ENCODE results near the gene PTPN1.

Gene PTPN1

GRCh38 chr20:50541606-50542041, 31.4 kb downstream of the PTPN1 start:
- Mint-ChIP-seq H3K9me3 (no peaks in the 10 kb centered on the region), H3K27me3 (no peaks in the 10 kb centered on the region), H3K4me3 (peak overlapping the region; percentile 19), H3K36me3 (ENCODE audit: low read depth) (peaks cover 34% of the 10 kb centered on the region), H3K27ac (peak overlapping the region; percentile 74), H3K4me1 (peaks cover 76% of the 10 kb centered on the region)
- peak; percentile 65 for ATAC-seq
- DNase-seq = no peak

- no peak overlapping the region for H3K4me3 Mint-ChIP-seq
- H3K27me3 Mint-ChIP-seq = no peaks in the 10 kb centered on the region
- no peaks in the 10 kb centered on the region for H3K9me3 Mint-ChIP-seq
- peaks cover 34% of the 10 kb centered on the region for H3K36me3 Mint-ChIP-seq (ENCODE audit: low read depth)
- peak overlapping the region; percentile 62 for H3K27ac Mint-ChIP-seq
- ATAC-seq (no peak), DNase-seq (no peak)
- H3K4me1 Mint-ChIP-seq = peaks cover 82% of the 10 kb centered on the region
Observed at GRCh38 chr20:50543326-50543725, 33.1 kb downstream of the PTPN1 start.

- Mint-ChIP-seq H3K36me3 (ENCODE audit: low read depth) (peaks cover 42% of the 10 kb centered on the region), H3K27ac (peak overlapping the region; percentile 85), H3K4me1 (peaks cover 84% of the 10 kb centered on the region), H3K4me3 (no peak overlapping the region), H3K27me3 (no peaks in the 10 kb centered on the region), H3K9me3 (no peaks in the 10 kb centered on the region)
- no peak for ATAC-seq
- DNase-seq = no peak
Observed at GRCh38 chr20:50545126-50545525, 34.9 kb downstream of the PTPN1 start.

- peak; percentile 68 for ATAC-seq
- no peaks in the 10 kb centered on the region for H3K9me3 Mint-ChIP-seq
- DNase-seq = no peak
- H3K36me3 Mint-ChIP-seq (ENCODE audit: low read depth) = peaks cover 33% of the 10 kb centered on the region
- peak overlapping the region; percentile 41 for H3K4me3 Mint-ChIP-seq
- H3K4me1 Mint-ChIP-seq = peaks cover 67% of the 10 kb centered on the region
- H3K27ac Mint-ChIP-seq = peak overlapping the region; percentile 85
- no peaks in the 10 kb centered on the region for H3K27me3 Mint-ChIP-seq
Observed at GRCh38 chr20:50546729-50547314, 36.6 kb downstream of the PTPN1 start.

GRCh38 chr20:50547964-50548363, 37.8 kb downstream of the PTPN1 start:
- peaks cover 56% of the 10 kb centered on the region for H3K4me1 Mint-ChIP-seq
- DNase-seq (no peak), ATAC-seq (no peak)
- H3K4me3 Mint-ChIP-seq = peak overlapping the region; percentile 33
- H3K9me3 Mint-ChIP-seq = no peaks in the 10 kb centered on the region
- peak overlapping the region; percentile 81 for H3K27ac Mint-ChIP-seq
- no peaks in the 10 kb centered on the region for H3K27me3 Mint-ChIP-seq
- H3K36me3 Mint-ChIP-seq (ENCODE audit: low read depth) = peaks cover 33% of the 10 kb centered on the region

GRCh38 chr20:50548396-50548795, 38.2 kb downstream of the PTPN1 start:
- H3K36me3 Mint-ChIP-seq (ENCODE audit: low read depth) = peaks cover 31% of the 10 kb centered on the region
- peaks cover 52% of the 10 kb centered on the region for H3K4me1 Mint-ChIP-seq
- H3K27me3 Mint-ChIP-seq = no peaks in the 10 kb centered on the region
- DNase-seq (no peak), ATAC-seq (no peak)
- peak overlapping the region; percentile 81 for H3K27ac Mint-ChIP-seq
- no peak overlapping the region for H3K4me3 Mint-ChIP-seq
- H3K9me3 Mint-ChIP-seq = no peaks in the 10 kb centered on the region

GRCh38 chr20:50550531-50550930, 40.3 kb downstream of the PTPN1 start:
- no peak overlapping the region for H3K27ac Mint-ChIP-seq

GRCh38 chr20:50551288-50551687, 41.1 kb downstream of the PTPN1 start:
- Mint-ChIP-seq H3K27me3 (no peaks in the 10 kb centered on the region), H3K4me1 (peaks cover 41% of the 10 kb centered on the region), H3K36me3 (ENCODE audit: low read depth) (peaks cover 31% of the 10 kb centered on the region), H3K4me3 (no peak overlapping the region), H3K9me3 (no peaks in the 10 kb centered on the region), H3K27ac (peak overlapping the region; percentile 25)
- DNase-seq = no peak
- peak; percentile 69 for ATAC-seq

More at GRCh38 chr20:50550531-50550930, 40.3 kb downstream of the PTPN1 start:
- no peak overlapping the region for H3K4me3 Mint-ChIP-seq
- H3K27me3 Mint-ChIP-seq = no peaks in the 10 kb centered on the region
- no peaks in the 10 kb centered on the region for H3K9me3 Mint-ChIP-seq
- ATAC-seq = no peak
- DNase-seq = no peak
- H3K4me1 Mint-ChIP-seq = peaks cover 41% of the 10 kb centered on the region
- peaks cover 26% of the 10 kb centered on the region for H3K36me3 Mint-ChIP-seq (ENCODE audit: low read depth)

GRCh38 chr20:50552979-50553378, 42.8 kb downstream of the PTPN1 start:
- peaks cover 34% of the 10 kb centered on the region for H3K4me1 Mint-ChIP-seq
- DNase-seq (no peak), ATAC-seq (no peak)
- no peak overlapping the region for H3K4me3 Mint-ChIP-seq
- H3K27me3 Mint-ChIP-seq = no peaks in the 10 kb centered on the region
- H3K36me3 Mint-ChIP-seq (ENCODE audit: low read depth) = peaks cover 32% of the 10 kb centered on the region
- H3K9me3 Mint-ChIP-seq = no peaks in the 10 kb centered on the region
- H3K27ac Mint-ChIP-seq = no peak overlapping the region

- peaks cover 34% of the 10 kb centered on the region for H3K36me3 Mint-ChIP-seq (ENCODE audit: low read depth)
- H3K4me1 Mint-ChIP-seq = peaks cover 36% of the 10 kb centered on the region
- no peaks in the 10 kb centered on the region for H3K9me3 Mint-ChIP-seq
- H3K27me3 Mint-ChIP-seq = no peaks in the 10 kb centered on the region
- DNase-seq (no peak), ATAC-seq (peak; percentile 48)
- no peak overlapping the region for H3K4me3 Mint-ChIP-seq
- no peak overlapping the region for H3K27ac Mint-ChIP-seq
Observed at GRCh38 chr20:50554694-50555579, 44.8 kb downstream of the PTPN1 start.

- no peak for DNase-seq
- ATAC-seq = no peak
- H3K27ac Mint-ChIP-seq = peak overlapping the region; percentile 34
- no peak overlapping the region for H3K4me3 Mint-ChIP-seq
- peaks cover 34% of the 10 kb centered on the region for H3K36me3 Mint-ChIP-seq (ENCODE audit: low read depth)
- no peaks in the 10 kb centered on the region for H3K9me3 Mint-ChIP-seq
- peaks cover 43% of the 10 kb centered on the region for H3K4me1 Mint-ChIP-seq
- H3K27me3 Mint-ChIP-seq = no peaks in the 10 kb centered on the region
Observed at GRCh38 chr20:50555662-50556061, 45.5 kb downstream of the PTPN1 start.

- no peak overlapping the region for H3K27ac Mint-ChIP-seq
Observed at GRCh38 chr20:50557549-50558134, 47.5 kb downstream of the PTPN1 start.

GRCh38 chr20:50558483-50558925, 48.3 kb downstream of the PTPN1 start:
- no peaks in the 10 kb centered on the region for H3K27me3 Mint-ChIP-seq
- DNase-seq (no peak), ATAC-seq (no peak)
- H3K27ac Mint-ChIP-seq = no peak overlapping the region
- peaks cover 53% of the 10 kb centered on the region for H3K36me3 Mint-ChIP-seq (ENCODE audit: low read depth)
- no peak overlapping the region for H3K4me3 Mint-ChIP-seq
- H3K9me3 Mint-ChIP-seq = no peaks in the 10 kb centered on the region
- peaks cover 71% of the 10 kb centered on the region for H3K4me1 Mint-ChIP-seq

More at GRCh38 chr20:50557549-50558134, 47.5 kb downstream of the PTPN1 start:
- ATAC-seq (no peak), DNase-seq (no peak)
- Mint-ChIP-seq H3K9me3 (no peaks in the 10 kb centered on the region), H3K4me3 (no peak overlapping the region), H3K36me3 (ENCODE audit: low read depth) (peaks cover 45% of the 10 kb centered on the region), H3K4me1 (peaks cover 62% of the 10 kb centered on the region), H3K27me3 (no peaks in the 10 kb centered on the region)

GRCh38 chr20:50559149-50559548, 49.0 kb downstream of the PTPN1 start:
- no peak for DNase-seq
- Mint-ChIP-seq H3K9me3 (no peaks in the 10 kb centered on the region), H3K27ac (peak overlapping the region; percentile 98), H3K27me3 (no peaks in the 10 kb centered on the region), H3K4me3 (no peak overlapping the region), H3K36me3 (ENCODE audit: low read depth) (peaks cover 53% of the 10 kb centered on the region), H3K4me1 (peaks cover 77% of the 10 kb centered on the region)
- no peak for ATAC-seq
